Nephron progenitor cell (in vitro differentiated cells): ENCODE measurements around the gene PPP1R3D.
A peak's percentile ranks its signal among the peaks of the same experiment; 100 is the strongest.

Source experiments
- DNase-seq: peaks from one replicate; pipeline ENCODE4 v3.0.0; 2021
- H3K27ac Mint-ChIP-seq: 2 replicates; pipeline ENCODE4 v1.8.0; 2021; ENCODE audit warnings: mild to moderate bottlenecking, moderate library complexity, mixed read lengths
- H3K27me3 Mint-ChIP-seq: 2 replicates; pipeline ENCODE4 v1.8.0; 2021; ENCODE audit warnings: mild to moderate bottlenecking, low read depth, mixed read lengths; ENCODE audit not compliant: poor library complexity
- H3K36me3 Mint-ChIP-seq: 2 replicates; pipeline ENCODE4 v1.8.0; 2021; ENCODE audit warnings: low read depth, mixed read lengths
- H3K4me1 Mint-ChIP-seq: 2 replicates; pipeline ENCODE4 v1.8.0; 2021; ENCODE audit warnings: mixed read lengths
- H3K4me3 Mint-ChIP-seq: 2 replicates; pipeline ENCODE4 v1.8.0; 2021; ENCODE audit warnings: mild to moderate bottlenecking, moderate library complexity, mixed read lengths
- H3K9me3 Mint-ChIP-seq: 2 replicates; pipeline ENCODE4 v1.8.0; 2021; ENCODE audit warnings: mild to moderate bottlenecking, moderate library complexity, mixed read lengths
- TF ChIP-seq, protein P1 (sequence below): fragments of 200-600 bp; sonication (generic); IDR thresholded peaks from 2 replicates; pipeline ENCODE4 v1.5.0; 2021; ENCODE audit warnings: antibody characterized with exemption

Gene PPP1R3D

DNA sequence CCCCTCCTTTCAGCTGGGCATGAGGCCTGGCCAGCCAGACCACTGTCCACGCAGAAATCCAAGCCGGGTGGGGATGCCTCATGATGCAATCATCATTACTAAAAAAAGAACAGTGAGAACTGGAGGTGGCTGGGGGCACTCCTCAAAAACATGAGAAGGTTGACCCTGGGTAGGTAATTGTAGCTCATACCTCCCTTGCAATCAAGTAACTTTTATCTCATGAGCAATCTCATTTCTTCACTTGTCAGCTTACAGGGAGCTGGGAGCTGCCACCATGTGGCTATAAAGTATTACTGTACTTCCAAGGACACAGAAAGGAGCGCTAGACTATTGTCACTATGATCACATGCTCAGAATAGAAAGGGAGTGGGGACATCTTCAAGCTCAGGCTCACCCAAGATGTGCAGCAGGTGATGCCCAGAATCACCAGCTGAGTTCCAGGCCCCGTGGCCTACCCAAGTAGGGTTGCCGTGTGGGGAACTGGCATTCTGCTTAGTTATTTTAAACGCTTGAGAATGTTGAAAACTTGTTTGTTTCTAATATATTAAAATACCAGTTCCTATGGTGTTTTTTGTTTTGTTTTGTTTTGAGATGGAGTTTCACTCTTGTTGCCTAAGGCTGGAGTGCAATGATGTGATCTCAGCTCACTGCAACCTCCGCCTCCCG, 15.2 kb upstream of the PPP1R3D start:
- TF ChIP-seq, protein P1, sequence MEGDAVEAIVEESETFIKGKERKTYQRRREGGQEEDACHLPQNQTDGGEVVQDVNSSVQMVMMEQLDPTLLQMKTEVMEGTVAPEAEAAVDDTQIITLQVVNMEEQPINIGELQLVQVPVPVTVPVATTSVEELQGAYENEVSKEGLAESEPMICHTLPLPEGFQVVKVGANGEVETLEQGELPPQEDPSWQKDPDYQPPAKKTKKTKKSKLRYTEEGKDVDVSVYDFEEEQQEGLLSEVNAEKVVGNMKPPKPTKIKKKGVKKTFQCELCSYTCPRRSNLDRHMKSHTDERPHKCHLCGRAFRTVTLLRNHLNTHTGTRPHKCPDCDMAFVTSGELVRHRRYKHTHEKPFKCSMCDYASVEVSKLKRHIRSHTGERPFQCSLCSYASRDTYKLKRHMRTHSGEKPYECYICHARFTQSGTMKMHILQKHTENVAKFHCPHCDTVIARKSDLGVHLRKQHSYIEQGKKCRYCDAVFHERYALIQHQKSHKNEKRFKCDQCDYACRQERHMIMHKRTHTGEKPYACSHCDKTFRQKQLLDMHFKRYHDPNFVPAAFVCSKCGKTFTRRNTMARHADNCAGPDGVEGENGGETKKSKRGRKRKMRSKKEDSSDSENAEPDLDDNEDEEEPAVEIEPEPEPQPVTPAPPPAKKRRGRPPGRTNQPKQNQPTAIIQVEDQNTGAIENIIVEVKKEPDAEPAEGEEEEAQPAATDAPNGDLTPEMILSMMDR, result peak; percentile 11
- H3K9me3 Mint-ChIP-seq, result no peaks in the 10 kb centered on the region
- peaks cover 18% of the 10 kb centered on the region for H3K27me3 Mint-ChIP-seq
- H3K4me1 Mint-ChIP-seq, result peaks cover 10% of the 10 kb centered on the region
- H3K27ac Mint-ChIP-seq, result no peak overlapping the region
- no peak overlapping the region for H3K4me3 Mint-ChIP-seq
- DNase-seq, result no peak
- no peaks in the 10 kb centered on the region for H3K36me3 Mint-ChIP-seq

DNA sequence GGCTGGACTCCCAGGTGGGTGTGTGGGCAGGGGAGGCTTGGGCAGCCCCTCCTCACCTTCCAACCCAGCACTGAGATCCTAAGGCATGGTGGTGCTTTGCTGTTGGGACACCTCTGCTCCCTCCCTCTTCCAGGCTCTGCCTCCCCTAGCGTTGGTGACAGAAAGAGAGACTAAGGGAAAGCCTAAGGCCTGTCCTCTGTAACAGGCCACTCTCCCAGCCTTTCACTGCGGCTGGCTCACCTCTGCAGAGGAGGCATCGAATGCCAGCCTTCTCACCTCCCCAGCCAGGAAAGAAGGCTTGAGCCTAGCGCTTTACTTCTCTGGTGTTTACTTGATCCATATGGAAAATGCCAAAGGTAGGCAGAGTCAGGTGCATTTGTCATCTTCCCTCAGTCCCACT, 14.6 kb upstream of the PPP1R3D start:
- TF ChIP-seq, protein P1, result no peak

DNA sequence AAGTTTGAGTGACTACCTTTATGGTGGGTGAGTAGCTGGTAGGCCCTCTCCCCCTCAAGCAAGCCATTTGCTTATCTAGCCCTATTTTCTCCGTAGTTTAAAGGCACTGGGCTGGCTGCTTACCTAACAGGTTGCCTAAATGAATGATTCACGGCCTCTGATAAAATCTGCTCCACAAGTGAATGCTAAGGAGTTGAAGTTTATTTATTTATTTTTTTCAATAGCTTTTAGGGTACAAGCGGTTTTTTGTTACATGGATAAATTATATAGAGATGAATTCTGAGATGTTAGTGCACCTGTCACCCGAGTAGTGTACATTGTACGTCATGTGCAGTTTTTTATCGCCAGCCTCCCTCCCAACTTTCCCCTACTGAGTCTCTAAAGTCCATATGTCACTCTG, 9.8 kb upstream of the PPP1R3D start:
- Mint-ChIP-seq H3K27me3 (peaks cover 5% of the 10 kb centered on the region), H3K4me3 (no peak overlapping the region), H3K36me3 (peaks cover under 1% of the 10 kb centered on the region), H3K4me1 (peaks cover 41% of the 10 kb centered on the region), H3K27ac (no peak overlapping the region), H3K9me3 (no peaks in the 10 kb centered on the region)
- DNase-seq, result no peak
- TF ChIP-seq, protein P1, result no peak

More for the DNA sequence above, 14.6 kb upstream of the PPP1R3D start:
- H3K4me3 Mint-ChIP-seq, result no peak overlapping the region
- no peaks in the 10 kb centered on the region for H3K9me3 Mint-ChIP-seq
- DNase-seq, result no peak
- no peak overlapping the region for H3K27ac Mint-ChIP-seq
- H3K36me3 Mint-ChIP-seq, result no peaks in the 10 kb centered on the region
- peaks cover 18% of the 10 kb centered on the region for H3K27me3 Mint-ChIP-seq
- peaks cover 10% of the 10 kb centered on the region for H3K4me1 Mint-ChIP-seq

DNA sequence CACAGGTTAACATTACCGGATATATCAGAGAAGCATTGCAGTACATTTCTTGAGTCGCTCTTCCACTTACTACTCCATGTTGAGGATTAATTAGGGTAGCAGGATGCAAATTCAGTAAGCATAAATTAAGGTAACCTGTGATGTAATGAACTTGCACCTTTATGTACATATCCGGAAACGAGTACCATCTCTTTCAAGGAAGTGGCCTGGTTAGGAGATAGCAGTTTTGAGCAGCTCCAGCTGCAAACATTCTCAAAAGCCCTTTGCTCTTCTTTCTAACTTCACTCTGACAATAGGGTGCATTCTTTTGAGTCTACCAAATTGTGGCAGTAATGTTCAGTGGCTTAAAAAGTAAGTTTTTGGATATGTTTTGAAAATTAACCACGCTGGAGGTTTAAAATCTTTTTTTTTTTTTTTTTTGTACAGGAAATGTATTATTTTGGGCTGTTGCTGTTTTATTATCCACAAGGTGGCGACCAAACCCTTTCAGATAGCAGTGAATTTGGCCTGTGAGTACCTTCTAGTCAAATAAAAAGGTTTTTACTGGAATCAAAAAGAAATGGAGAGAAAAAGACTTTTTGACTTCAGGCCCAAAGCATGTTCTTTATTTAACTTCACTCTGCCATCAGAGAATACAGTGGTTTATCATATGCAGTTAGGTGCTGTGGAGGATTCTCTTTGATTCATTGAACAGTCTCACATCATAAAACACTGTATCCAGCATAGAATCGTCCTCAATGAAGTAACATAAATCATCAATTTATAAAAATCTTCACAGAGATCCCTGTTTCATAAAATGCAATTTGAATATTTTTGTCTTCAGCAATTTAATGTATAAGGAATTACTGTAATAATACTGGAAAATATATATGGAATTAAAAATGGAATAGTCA, 9.0 kb upstream of the PPP1R3D start:
- Mint-ChIP-seq H3K27me3 (peaks cover 5% of the 10 kb centered on the region), H3K4me3 (no peak overlapping the region), H3K36me3 (peaks cover 9% of the 10 kb centered on the region), H3K9me3 (no peaks in the 10 kb centered on the region), H3K27ac (no peak overlapping the region), H3K4me1 (peaks cover 49% of the 10 kb centered on the region)
- peak; percentile 19 for DNase-seq
- TF ChIP-seq, protein P1, result peak; percentile 66

DNA sequence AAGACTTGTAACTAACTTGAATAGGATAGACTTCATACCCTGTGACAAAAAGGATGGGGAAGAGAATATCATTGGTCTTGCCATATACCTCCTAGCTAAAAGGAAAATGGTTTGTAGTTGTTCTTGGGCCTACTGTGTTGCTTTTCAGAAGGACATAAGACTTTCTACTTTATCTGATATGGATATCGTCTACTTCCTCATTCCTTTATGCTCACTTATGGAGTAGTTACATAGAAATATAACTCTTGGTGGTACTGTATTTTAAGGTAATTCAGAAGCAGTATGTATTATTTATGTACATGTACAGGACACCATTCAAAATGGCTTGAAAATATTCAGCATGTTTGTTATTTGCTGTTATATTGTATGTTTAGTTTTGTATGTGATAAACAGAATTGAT, 8.1 kb upstream of the PPP1R3D start:
- Mint-ChIP-seq H3K4me3 (no peak overlapping the region), H3K27ac (no peak overlapping the region), H3K36me3 (peaks cover 11% of the 10 kb centered on the region), H3K4me1 (peaks cover 51% of the 10 kb centered on the region), H3K27me3 (no peaks in the 10 kb centered on the region), H3K9me3 (no peaks in the 10 kb centered on the region)
- no peak for DNase-seq
- TF ChIP-seq, protein P1, result no peak
